Transverse colon (tissue), 3 donors: ENCODE data around the gene CXCR4.

Experiments
- POLR2A ChIP-seq: fragments of 450-650 bp; IDR thresholded peaks from one replicate; pipeline ENCODE4 v1.6.1; 2016; ENCODE audit warnings: antibody characterized with exemption, mild to moderate bottlenecking, moderate library complexity
- TF ChIP-seq, protein P1 (sequence below), 5 experiments: fragments of 200-600 bp in 3 of 5; fragments of 450-650 bp in 2 of 5; sonication (generic) in 3 of 5; IDR thresholded peaks; 1 replicate in 2 of 5; 2 replicates in 3 of 5; pipeline ENCODE4 v1.5.1; 2016 to 2017; ENCODE audit warnings: antibody characterized with exemption in 5 of 5, inconsistent platforms in 3 of 5, mild to moderate bottlenecking in 2 of 5, moderate library complexity in 1 of 5

DNA sequence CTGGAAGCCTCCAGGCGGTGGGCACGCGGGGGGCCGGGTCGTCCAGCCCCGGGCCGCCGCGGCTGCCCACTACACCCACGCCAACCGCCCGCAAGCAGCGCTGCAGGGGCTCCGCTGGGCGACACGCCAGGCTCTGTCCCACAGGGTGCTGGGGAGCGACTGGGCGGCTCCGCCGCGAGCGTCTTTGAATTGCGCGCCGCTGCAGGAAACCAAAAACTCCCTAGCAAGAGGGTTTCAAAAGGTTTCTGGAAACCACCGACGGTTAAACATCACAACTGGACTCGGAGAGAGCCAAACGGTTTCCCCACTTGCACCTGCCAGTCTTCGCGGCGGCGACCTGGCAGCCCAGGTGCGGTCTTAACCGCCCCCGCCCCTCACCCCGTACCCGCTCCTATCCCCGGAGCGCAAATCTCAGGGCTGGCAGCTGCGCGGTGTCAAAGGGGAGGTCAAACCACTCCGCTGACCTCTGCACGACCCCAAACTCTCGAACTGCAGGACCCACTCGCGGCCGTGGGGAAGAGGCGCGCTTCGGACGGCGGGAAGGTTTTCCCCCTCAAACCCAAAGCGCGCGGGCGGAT, 1.0 kb downstream of the CXCR4 start:
- TF ChIP-seq, protein P1, sequence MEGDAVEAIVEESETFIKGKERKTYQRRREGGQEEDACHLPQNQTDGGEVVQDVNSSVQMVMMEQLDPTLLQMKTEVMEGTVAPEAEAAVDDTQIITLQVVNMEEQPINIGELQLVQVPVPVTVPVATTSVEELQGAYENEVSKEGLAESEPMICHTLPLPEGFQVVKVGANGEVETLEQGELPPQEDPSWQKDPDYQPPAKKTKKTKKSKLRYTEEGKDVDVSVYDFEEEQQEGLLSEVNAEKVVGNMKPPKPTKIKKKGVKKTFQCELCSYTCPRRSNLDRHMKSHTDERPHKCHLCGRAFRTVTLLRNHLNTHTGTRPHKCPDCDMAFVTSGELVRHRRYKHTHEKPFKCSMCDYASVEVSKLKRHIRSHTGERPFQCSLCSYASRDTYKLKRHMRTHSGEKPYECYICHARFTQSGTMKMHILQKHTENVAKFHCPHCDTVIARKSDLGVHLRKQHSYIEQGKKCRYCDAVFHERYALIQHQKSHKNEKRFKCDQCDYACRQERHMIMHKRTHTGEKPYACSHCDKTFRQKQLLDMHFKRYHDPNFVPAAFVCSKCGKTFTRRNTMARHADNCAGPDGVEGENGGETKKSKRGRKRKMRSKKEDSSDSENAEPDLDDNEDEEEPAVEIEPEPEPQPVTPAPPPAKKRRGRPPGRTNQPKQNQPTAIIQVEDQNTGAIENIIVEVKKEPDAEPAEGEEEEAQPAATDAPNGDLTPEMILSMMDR (IDR thresholded peaks at IDR 0.05) = no peak
- TF ChIP-seq POLR2A = no peak
